Measurements from ENCODE around the gene MSANTD1.

MSANTD1 gene

DNA sequence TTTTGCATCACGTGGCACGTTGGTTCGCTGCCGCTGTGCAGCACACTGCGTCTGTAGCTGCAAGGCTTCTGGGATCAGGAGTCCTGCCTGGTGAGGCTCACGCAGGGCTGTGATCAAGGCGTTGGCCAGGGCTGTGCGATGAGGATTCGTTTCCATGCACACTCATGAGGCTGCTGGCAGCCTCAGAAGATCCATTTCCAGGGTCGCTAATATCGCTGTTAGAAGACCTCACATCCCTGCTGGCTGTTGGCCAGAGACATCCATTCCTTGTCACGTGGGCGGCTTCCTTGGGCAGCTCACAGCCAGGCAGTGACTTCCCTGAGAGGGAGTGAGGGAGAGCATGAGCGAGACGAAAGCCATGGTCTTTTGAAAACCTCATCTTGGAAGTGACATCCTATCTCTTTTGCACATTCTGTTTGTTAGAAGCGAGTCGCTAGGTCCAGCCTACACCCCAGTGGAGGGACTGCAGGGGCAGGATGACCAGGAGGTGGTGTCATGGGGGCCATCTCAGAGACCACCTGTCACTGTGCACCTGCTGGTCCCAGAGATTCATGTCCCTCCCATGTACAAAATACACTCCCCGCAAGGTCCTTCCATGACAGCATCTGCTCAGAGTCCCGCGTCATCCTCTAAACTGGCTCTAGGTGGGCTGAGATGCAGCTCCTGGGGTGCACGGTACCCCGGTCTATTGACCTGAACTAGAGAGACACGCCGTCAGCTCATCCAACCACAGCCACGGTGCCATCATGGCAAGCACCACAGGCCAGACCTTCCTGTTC lies 56.1 kb downstream of the MSANTD1 start:
- no peak for DNase-seq

DNA sequence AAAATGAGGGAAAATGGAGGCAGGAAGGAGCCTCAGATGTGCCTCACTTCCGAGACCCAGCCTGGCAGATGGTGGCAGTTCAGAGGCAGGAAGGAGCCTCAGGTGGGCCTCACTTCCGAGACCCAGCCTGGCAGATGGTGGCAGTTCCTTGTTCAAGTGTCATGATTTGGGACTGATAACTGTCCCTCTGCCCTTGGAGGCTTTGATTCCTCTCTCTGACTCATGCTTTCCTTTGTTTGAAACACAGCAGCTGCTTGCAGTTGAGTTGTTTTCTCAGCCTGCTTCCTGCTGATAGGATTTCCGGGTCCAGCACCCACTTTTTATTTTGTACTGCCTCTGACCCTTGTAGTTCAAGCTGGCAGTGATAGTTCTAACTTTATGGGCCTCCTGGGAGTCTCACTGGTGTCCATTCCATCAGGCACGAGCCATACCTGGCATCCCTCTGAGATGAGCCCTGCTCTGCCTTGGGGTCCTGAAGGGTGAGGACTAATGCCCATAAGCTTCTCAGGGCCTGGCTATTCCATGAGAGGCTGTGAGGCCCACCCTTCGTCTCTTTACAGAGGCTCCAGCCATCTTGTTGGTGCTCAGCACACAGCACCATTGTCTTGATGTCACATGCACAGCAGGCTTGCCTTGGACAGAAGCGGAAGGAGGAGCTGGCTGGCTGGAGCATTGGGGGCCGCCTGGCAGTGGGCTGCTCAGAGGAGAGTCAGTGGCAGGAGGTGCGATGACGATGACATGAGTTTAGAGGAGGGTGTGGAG lies 56.8 kb downstream of the MSANTD1 start:
- peak; percentile 65 for DNase-seq
